Measurements from ENCODE around the gene HIVEP3. TPM values are rescaled to one million over a fixed set of nuclear protein-coding genes. Genes with fewer than 3 reads are reported as not detected.

Gene HIVEP3
- total RNA-seq, 2 experiments from 2014 or later, result 25.3 to 26.2 TPM

- ChIA-PET POLR2A (no interaction called here), CTCF (no interaction called here)
- intact Hi-C loops (cut with micrococcal nuclease), result no loop called here
- Mint-ChIP-seq H3K27ac (no peak overlapping the region), H3K4me3 (no peak overlapping the region), H3K4me1 (ENCODE audit: low read depth) (peaks cover 23% of the 10 kb centered on the region), H3K9me3 (peaks cover 3% of the 10 kb centered on the region), H3K27me3 (no peaks in the 10 kb centered on the region), H3K36me3 (peaks cover 2% of the 10 kb centered on the region)
- no peak for DNase-seq
These were observed 66.6 kb downstream of the HIVEP3 start for GRCh38 chr1:41852091-41852490.

GRCh38 chr1:41851589-41851988 lies 67.1 kb downstream of the HIVEP3 start:
- POLR2A ChIA-PET, result no interaction called here
- Mint-ChIP-seq H3K36me3 (peaks cover 2% of the 10 kb centered on the region), H3K4me1 (ENCODE audit: low read depth) (peaks cover 28% of the 10 kb centered on the region), H3K27me3 (no peaks in the 10 kb centered on the region), H3K9me3 (peaks cover 3% of the 10 kb centered on the region), H3K27ac (no peak overlapping the region), H3K4me3 (no peak overlapping the region)
- peak; percentile 16 for DNase-seq
- CTCF ChIA-PET, result no interaction called here
- intact Hi-C loops (cut with micrococcal nuclease), result no loop called here

- no peak overlapping the region for H3K4me3 Mint-ChIP-seq
- peak; percentile 47 for DNase-seq
- H3K27me3 Mint-ChIP-seq, result no peaks in the 10 kb centered on the region
- ChIA-PET CTCF (interaction anchor here (1.2 to 1.5 kb wide), 2 partner anchors 12 to 276 kb away, joined by 3 to 5 read pairs; no protein-coding TSS in a partner anchor), POLR2A (no interaction called here)
- intact Hi-C loops (cut with micrococcal nuclease), result loop anchor here (1.0 kb wide), 1 partner anchor 12 kb away; no protein-coding TSS in a partner anchor
- peaks cover 33% of the 10 kb centered on the region for H3K4me1 Mint-ChIP-seq (ENCODE audit: low read depth)
- peaks cover 2% of the 10 kb centered on the region for H3K36me3 Mint-ChIP-seq
- no peaks in the 10 kb centered on the region for H3K9me3 Mint-ChIP-seq
- no peak overlapping the region for H3K27ac Mint-ChIP-seq
These were observed 68.7 kb downstream of the HIVEP3 start for GRCh38 chr1:41850029-41850428.

GRCh38 chr1:41849211-41849759 lies 69.4 kb downstream of the HIVEP3 start:
- H3K9me3 Mint-ChIP-seq, result no peaks in the 10 kb centered on the region
- intact Hi-C loops (cut with micrococcal nuclease), result no loop called here
- H3K4me3 Mint-ChIP-seq, result no peak overlapping the region
- no peak for DNase-seq
- no peaks in the 10 kb centered on the region for H3K27me3 Mint-ChIP-seq
- POLR2A ChIA-PET, result interaction anchor here (0.7 kb wide), 1 partner anchor 12 kb away, joined by 3 read pairs; no protein-coding TSS in a partner anchor
- CTCF ChIA-PET, result interaction anchor here (0.7 to 1.5 kb wide), 3 partner anchors 13 to 305 kb away, joined by 3 to 5 read pairs (median 4); no protein-coding TSS in a partner anchor
- no peak overlapping the region for H3K27ac Mint-ChIP-seq
- H3K36me3 Mint-ChIP-seq, result peaks cover 2% of the 10 kb centered on the region
- peaks cover 33% of the 10 kb centered on the region for H3K4me1 Mint-ChIP-seq (ENCODE audit: low read depth)

GRCh38 chr1:41848216-41848952 lies 70.3 kb downstream of the HIVEP3 start:
- DNase-seq, result no peak
- Mint-ChIP-seq H3K27me3 (no peaks in the 10 kb centered on the region), H3K4me3 (no peak overlapping the region), H3K27ac (no peak overlapping the region), H3K9me3 (no peaks in the 10 kb centered on the region), H3K36me3 (peaks cover 2% of the 10 kb centered on the region), H3K4me1 (ENCODE audit: low read depth) (peaks cover 36% of the 10 kb centered on the region)
- CTCF ChIA-PET, result no interaction called here
- intact Hi-C loops (cut with micrococcal nuclease), result no loop called here
- POLR2A ChIA-PET, result no interaction called here

- CTCF ChIA-PET, result no interaction called here
- intact Hi-C loops (cut with micrococcal nuclease), result no loop called here
- H3K27ac Mint-ChIP-seq, result no peak overlapping the region
- no peaks in the 10 kb centered on the region for H3K9me3 Mint-ChIP-seq
- H3K4me1 Mint-ChIP-seq (ENCODE audit: low read depth), result peaks cover 38% of the 10 kb centered on the region
- H3K27me3 Mint-ChIP-seq, result no peaks in the 10 kb centered on the region
- DNase-seq, result no peak
- peaks cover 2% of the 10 kb centered on the region for H3K36me3 Mint-ChIP-seq
- no peak overlapping the region for H3K4me3 Mint-ChIP-seq
- POLR2A ChIA-PET, result no interaction called here
These were observed 71.0 kb downstream of the HIVEP3 start for GRCh38 chr1:41847733-41848132.

GRCh38 chr1:41846625-41847405 lies 71.9 kb downstream of the HIVEP3 start:
- H3K4me3 Mint-ChIP-seq, result no peak overlapping the region
- H3K27ac Mint-ChIP-seq, result peak overlapping the region; percentile 19
- peaks cover 2% of the 10 kb centered on the region for H3K36me3 Mint-ChIP-seq
- peaks cover 38% of the 10 kb centered on the region for H3K4me1 Mint-ChIP-seq (ENCODE audit: low read depth)
- POLR2A ChIA-PET, result no interaction called here
- no peak for DNase-seq
- no peaks in the 10 kb centered on the region for H3K27me3 Mint-ChIP-seq
- intact Hi-C loops (cut with micrococcal nuclease), result no loop called here
- H3K9me3 Mint-ChIP-seq, result no peaks in the 10 kb centered on the region
- CTCF ChIA-PET, result no interaction called here

GRCh38 chr1:41844781-41845272 lies 73.9 kb downstream of the HIVEP3 start:
- intact Hi-C loops (cut with micrococcal nuclease), result no loop called here
- ChIA-PET CTCF (no interaction called here), POLR2A (no interaction called here)
- H3K27ac Mint-ChIP-seq, result no peak overlapping the region
- no peak for DNase-seq
- H3K4me3 Mint-ChIP-seq, result no peak overlapping the region
- peaks cover 2% of the 10 kb centered on the region for H3K36me3 Mint-ChIP-seq
- H3K4me1 Mint-ChIP-seq (ENCODE audit: low read depth), result peaks cover 29% of the 10 kb centered on the region
- H3K9me3 Mint-ChIP-seq, result no peaks in the 10 kb centered on the region
- H3K27me3 Mint-ChIP-seq, result no peaks in the 10 kb centered on the region

- DNase-seq, result no peak
- CTCF ChIA-PET, result no interaction called here
- H3K9me3 Mint-ChIP-seq, result no peaks in the 10 kb centered on the region
- no peak overlapping the region for H3K27ac Mint-ChIP-seq
- no peak overlapping the region for H3K4me3 Mint-ChIP-seq
- H3K27me3 Mint-ChIP-seq, result no peaks in the 10 kb centered on the region
- peaks cover 2% of the 10 kb centered on the region for H3K36me3 Mint-ChIP-seq
- intact Hi-C loops (cut with micrococcal nuclease), result no loop called here
- POLR2A ChIA-PET, result no interaction called here
- H3K4me1 Mint-ChIP-seq (ENCODE audit: low read depth), result peaks cover 24% of the 10 kb centered on the region
These were observed 74.5 kb downstream of the HIVEP3 start for GRCh38 chr1:41844255-41844654.

- H3K4me1 Mint-ChIP-seq (ENCODE audit: low read depth), result peaks cover 22% of the 10 kb centered on the region
- DNase-seq, result no peak
- no peak overlapping the region for H3K4me3 Mint-ChIP-seq
- CTCF ChIA-PET, result no interaction called here
- H3K36me3 Mint-ChIP-seq, result peaks cover 2% of the 10 kb centered on the region
- no peaks in the 10 kb centered on the region for H3K27me3 Mint-ChIP-seq
- H3K9me3 Mint-ChIP-seq, result no peaks in the 10 kb centered on the region
- POLR2A ChIA-PET, result no interaction called here
- intact Hi-C loops (cut with micrococcal nuclease), result no loop called here
- H3K27ac Mint-ChIP-seq, result no peak overlapping the region
These were observed 75.5 kb downstream of the HIVEP3 start for GRCh38 chr1:41842993-41843755.

GRCh38 chr1:41842326-41842725 lies 76.4 kb downstream of the HIVEP3 start:
- no peaks in the 10 kb centered on the region for H3K27me3 Mint-ChIP-seq
- H3K36me3 Mint-ChIP-seq, result peaks cover 2% of the 10 kb centered on the region
- no peak overlapping the region for H3K27ac Mint-ChIP-seq
- ChIA-PET CTCF (no interaction called here), POLR2A (no interaction called here)
- intact Hi-C loops (cut with micrococcal nuclease), result no loop called here
- DNase-seq, result no peak
- H3K9me3 Mint-ChIP-seq, result no peaks in the 10 kb centered on the region
- H3K4me1 Mint-ChIP-seq (ENCODE audit: low read depth), result peaks cover 20% of the 10 kb centered on the region
- H3K4me3 Mint-ChIP-seq, result no peak overlapping the region

Measured in activated CD4-positive, alpha-beta memory T cell treated with anti-CD3 and anti-CD28 coated beads for 36 hours (primary cell).